HEK293 (cell line): ENCODE measurements around the gene HDDC2.
A peak's percentile ranks its signal among the peaks of the same experiment; 100 is the strongest.
"Not testable (repeated sequence)": the region's sequence is repeated elsewhere in the genome, so short reads cannot be mapped to it uniquely, and the experiment has no call there.

Experiments
- CTCF ChIA-PET: fragments of 350-600 bp; formaldehyde crosslinking; extraction: SDS; loops from one replicate; lab custom pipeline; 2021; ENCODE audit warnings: antibody characterized with exemption; lab: Yijun Ruan, JAX
- POLR2A ChIA-PET: fragments of 300-600 bp; formaldehyde crosslinking; extraction: SDS; loops from one replicate; lab custom pipeline; 2020; ENCODE audit warnings: antibody characterized with exemption, inconsistent platforms; lab: Yijun Ruan, JAX
- H3K27ac ChIP-seq: fragments of 200-500 bp; sonication (Bioruptor generic); 2 replicates; pipeline ENCODE4 v1.5.1; 2014; ENCODE audit warnings: low read depth, low read length, control low read depth, inconsistent platforms; ENCODE audit errors: extremely low read depth
- H3K36me3 ChIP-seq, 2 experiments: fragments of 200-500 bp in 1 of 2; sonication (Bioruptor generic) in 1 of 2; 1 replicate in 1 of 2; 2 replicates in 1 of 2; pipeline ENCODE4 v1.5.1; 2014 to 2017; ENCODE audit warnings: inconsistent platforms in 2 of 2, low read length in 2 of 2; ENCODE audit not compliant: control insufficient read depth in 2 of 2, insufficient read depth in 1 of 2
- H3K4me1 ChIP-seq: fragments of 200-500 bp; sonication (Bioruptor generic); 2 replicates; pipeline ENCODE4 v1.5.1; 2014; ENCODE audit warnings: mild to moderate bottlenecking, low read length, inconsistent platforms; ENCODE audit not compliant: control insufficient read depth, insufficient read depth
- H3K4me3 ChIP-seq: 2 replicates; pipeline ENCODE4 v1.5.1; 2011; ENCODE audit warnings: low read depth, mild to moderate bottlenecking, control low read depth, low read length, moderate library complexity
- H3K9me3 ChIP-seq: fragments of 200-500 bp; sonication (Bioruptor generic); 2 replicates; pipeline ENCODE4 v1.5.1; 2014; ENCODE audit warnings: low read depth, low read length, inconsistent platforms; ENCODE audit not compliant: control insufficient read depth, insufficient read depth
- BCL11B ChIP-seq: fragments of 450-650 bp; formaldehyde crosslinking; IDR thresholded peaks from 2 replicates; pipeline ENCODE4 v1.5.1; 2016; ENCODE audit warnings: low read depth, missing biosample characterization, missing genetic modification characterization
- RBAK ChIP-seq: fragments of 450-650 bp; formaldehyde crosslinking; IDR thresholded peaks from 2 replicates; pipeline ENCODE4 v1.5.1; 2016; ENCODE audit warnings: missing biosample characterization, missing genetic modification characterization
- SCRT1 ChIP-seq: fragments of 450-650 bp; formaldehyde crosslinking; IDR thresholded peaks from 2 replicates; pipeline ENCODE4 v1.5.1; 2016; ENCODE audit warnings: missing biosample characterization, missing genetic modification characterization, borderline replicate concordance
- SETDB1 ChIP-seq: IDR thresholded peaks from one replicate; pipeline ENCODE4 v1.6.1; 2017; ENCODE audit warnings: mild to moderate bottlenecking, low read length, moderate library complexity, mixed read lengths; ENCODE audit not compliant: insufficient read length
- ZNF558 ChIP-seq: fragments of 450-650 bp; formaldehyde crosslinking; IDR thresholded peaks from 2 replicates; pipeline ENCODE4 v1.5.1; 2016; ENCODE audit warnings: missing biosample characterization, missing genetic modification characterization
- ZNF664 ChIP-seq: fragments of 450-650 bp; formaldehyde crosslinking; IDR thresholded peaks from 2 replicates; pipeline ENCODE4 v1.5.1; 2016; ENCODE audit warnings: missing biosample characterization, missing genetic modification characterization
- TF ChIP-seq, protein P1 (sequence below): fragments of 450-650 bp; formaldehyde crosslinking; IDR thresholded peaks from 2 replicates; pipeline ENCODE4 v1.5.1; 2016; ENCODE audit warnings: missing biosample characterization, missing genetic modification characterization, borderline replicate concordance
- TF ChIP-seq, protein P2 (sequence below): fragments of 450-650 bp; formaldehyde crosslinking; IDR thresholded peaks from 2 replicates; pipeline ENCODE4 v1.5.1; 2016; ENCODE audit warnings: missing biosample characterization, missing genetic modification characterization
- TF ChIP-seq, protein P3 (sequence below): fragments of 450-650 bp; formaldehyde crosslinking; IDR thresholded peaks from 2 replicates; pipeline ENCODE4 v1.5.1; 2016; ENCODE audit warnings: missing biosample characterization, missing genetic modification characterization

Gene HDDC2

DNA sequence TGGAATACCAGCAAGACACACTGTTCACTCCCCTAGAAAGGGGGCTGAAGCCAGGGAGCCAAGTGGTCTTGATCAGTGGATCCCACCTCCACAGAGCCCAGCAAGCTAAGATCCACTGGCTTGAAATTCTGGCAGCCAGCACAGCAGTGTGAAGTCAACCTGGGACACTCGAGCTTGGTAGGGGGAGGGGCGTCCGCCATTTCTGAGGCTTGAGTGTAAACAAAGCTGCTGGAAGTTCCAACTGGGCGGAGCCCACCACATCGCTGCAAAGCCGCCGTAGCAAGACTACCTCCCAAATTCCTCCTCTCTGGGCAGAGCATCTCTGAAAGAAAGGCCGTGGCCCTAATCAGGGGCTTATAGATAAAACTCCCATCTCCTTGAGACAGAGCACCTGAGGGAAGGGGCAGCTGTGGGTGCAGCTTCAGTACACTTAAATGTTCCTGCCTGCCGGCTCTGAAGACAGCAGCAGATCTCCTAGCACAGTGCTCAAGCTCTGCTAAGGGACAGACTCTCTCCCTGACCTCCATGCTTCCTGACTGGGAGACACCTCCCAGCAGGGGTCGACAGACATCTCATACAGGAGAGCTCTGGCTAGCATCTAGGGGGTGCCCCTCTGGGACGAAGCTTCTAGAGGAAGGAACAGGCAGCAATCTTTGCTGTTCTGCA is 21.3 kb downstream of the HDDC2 start:
- H3K4me1 ChIP-seq, H3K27ac ChIP-seq, H3K4me3 ChIP-seq, POLR2A ChIA-PET, H3K9me3 ChIP-seq: not testable (repeated sequence)
- CTCF ChIA-PET = interaction anchor here (0.6 to 1.6 kb wide), 3 partner anchors 10 to 70 kb away, joined by 3 to 4 read pairs (median 3); no protein-coding TSS in a partner anchor
- TF ChIP-seq SETDB1 = peak; percentile 67
- H3K36me3 ChIP-seq = peaks cover 6 to 69% of the 10 kb centered on the region in 2 experiments

DNA sequence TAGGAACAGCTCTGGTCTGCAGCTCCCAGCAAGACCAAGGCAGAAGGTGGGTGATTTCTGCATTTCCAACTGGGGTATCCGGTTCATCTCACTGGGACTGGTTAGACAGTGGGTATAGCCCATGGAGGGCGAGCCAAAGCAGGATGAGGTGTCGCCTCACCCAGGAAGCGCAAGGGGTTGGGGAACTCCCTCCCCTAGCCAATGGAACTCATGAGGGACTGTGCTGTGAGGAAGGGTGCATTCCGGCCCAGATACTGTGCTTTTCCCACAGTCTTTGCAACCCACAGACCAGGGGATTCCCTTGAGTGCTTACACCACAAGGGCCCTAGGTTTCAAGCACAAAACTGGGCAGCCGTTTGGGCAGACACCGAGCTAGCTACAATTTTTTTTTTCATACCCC is 21.8 kb downstream of the HDDC2 start:
- ChIA-PET CTCF (interaction anchor here (0.5 to 1.6 kb wide), 4 partner anchors 10 to 1145 kb away, joined by 3 to 4 read pairs (median 3); no protein-coding TSS in a partner anchor), POLR2A (no interaction called here)
- H3K36me3 ChIP-seq = peaks cover under 1 to 71% of the 10 kb centered on the region in 2 experiments; a peak in 2 of 3 replicates
- H3K4me1 ChIP-seq = 0 out of 2 replicates have a peak, but pooled peaks cover 4% of the 10 kb centered on the region
- H3K27ac ChIP-seq = no peak overlapping the region
- H3K4me3 ChIP-seq = no peak overlapping the region
- H3K9me3 ChIP-seq = no peaks in the 10 kb centered on the region
- TF ChIP-seq, protein P1, sequence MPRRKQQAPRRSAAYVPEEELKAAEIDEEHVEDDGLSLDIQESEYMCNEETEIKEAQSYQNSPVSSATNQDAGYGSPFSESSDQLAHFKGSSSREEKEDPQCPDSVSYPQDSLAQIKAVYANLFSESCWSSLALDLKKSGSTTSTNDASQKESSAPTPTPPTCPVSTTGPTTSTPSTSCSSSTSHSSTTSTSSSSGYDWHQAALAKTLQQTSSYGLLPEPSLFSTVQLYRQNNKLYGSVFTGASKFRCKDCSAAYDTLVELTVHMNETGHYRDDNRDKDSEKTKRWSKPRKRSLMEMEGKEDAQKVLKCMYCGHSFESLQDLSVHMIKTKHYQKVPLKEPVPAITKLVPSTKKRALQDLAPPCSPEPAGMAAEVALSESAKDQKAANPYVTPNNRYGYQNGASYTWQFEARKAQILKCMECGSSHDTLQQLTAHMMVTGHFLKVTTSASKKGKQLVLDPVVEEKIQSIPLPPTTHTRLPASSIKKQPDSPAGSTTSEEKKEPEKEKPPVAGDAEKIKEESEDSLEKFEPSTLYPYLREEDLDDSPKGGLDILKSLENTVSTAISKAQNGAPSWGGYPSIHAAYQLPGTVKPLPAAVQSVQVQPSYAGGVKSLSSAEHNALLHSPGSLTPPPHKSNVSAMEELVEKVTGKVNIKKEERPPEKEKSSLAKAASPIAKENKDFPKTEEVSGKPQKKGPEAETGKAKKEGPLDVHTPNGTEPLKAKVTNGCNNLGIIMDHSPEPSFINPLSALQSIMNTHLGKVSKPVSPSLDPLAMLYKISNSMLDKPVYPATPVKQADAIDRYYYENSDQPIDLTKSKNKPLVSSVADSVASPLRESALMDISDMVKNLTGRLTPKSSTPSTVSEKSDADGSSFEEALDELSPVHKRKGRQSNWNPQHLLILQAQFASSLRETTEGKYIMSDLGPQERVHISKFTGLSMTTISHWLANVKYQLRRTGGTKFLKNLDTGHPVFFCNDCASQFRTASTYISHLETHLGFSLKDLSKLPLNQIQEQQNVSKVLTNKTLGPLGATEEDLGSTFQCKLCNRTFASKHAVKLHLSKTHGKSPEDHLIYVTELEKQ (tag by site-specific recombination) = no peak
- TF ChIP-seq ZNF664 (no peak), SCRT1 (tag by site-specific recombination) (no peak)

DNA sequence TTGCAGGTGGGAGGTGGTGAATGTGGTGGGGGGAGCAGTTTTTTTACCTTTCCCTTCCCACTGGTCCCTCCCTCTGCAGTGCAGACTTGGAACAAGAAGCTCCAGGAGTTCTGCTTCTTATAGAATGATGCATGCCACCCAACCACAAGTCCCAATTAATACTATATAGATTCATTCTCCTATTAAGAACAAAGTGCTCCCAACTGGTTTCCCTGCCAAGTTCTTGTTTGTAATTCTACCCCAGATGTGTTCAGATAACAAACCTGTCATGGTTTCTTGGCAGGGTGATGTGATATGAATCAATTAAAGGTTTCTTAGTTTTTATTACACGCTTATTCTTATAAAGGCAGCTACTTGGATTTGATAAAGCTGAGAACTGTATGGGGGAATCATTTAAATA is 23.9 kb downstream of the HDDC2 start:
- no peaks in the 10 kb centered on the region for H3K9me3 ChIP-seq
- TF ChIP-seq ZNF558 = peak; percentile 69; the same call in 1 of the 2 replicates
- TF ChIP-seq RBAK (tag by site-specific recombination) = no peak
- TF ChIP-seq, protein P2, sequence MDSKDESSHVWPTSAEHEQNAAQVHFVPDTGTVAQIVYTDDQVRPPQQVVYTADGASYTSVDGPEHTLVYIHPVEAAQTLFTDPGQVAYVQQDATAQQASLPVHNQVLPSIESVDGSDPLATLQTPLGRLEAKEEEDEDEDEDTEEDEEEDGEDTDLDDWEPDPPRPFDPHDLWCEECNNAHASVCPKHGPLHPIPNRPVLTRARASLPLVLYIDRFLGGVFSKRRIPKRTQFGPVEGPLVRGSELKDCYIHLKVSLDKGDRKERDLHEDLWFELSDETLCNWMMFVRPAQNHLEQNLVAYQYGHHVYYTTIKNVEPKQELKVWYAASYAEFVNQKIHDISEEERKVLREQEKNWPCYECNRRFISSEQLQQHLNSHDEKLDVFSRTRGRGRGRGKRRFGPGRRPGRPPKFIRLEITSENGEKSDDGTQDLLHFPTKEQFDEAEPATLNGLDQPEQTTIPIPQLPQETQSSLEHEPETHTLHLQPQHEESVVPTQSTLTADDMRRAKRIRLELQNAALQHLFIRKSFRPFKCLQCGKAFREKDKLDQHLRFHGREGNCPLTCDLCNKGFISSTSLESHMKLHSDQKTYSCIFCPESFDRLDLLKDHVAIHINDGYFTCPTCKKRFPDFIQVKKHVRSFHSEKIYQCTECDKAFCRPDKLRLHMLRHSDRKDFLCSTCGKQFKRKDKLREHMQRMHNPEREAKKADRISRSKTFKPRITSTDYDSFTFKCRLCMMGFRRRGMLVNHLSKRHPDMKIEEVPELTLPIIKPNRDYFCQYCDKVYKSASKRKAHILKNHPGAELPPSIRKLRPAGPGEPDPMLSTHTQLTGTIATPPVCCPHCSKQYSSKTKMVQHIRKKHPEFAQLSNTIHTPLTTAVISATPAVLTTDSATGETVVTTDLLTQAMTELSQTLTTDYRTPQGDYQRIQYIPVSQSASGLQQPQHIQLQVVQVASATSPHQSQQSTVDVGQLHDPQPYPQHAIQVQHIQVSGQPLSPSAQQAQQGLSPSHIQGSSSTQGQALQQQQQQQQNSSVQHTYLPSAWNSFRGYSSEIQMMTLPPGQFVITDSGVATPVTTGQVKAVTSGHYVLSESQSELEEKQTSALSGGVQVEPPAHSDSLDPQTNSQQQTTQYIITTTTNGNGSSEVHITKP (tag by site-specific recombination) = 0 out of 2 replicates have a peak, but pooled peaks have one; percentile 7
- TF ChIP-seq, all 188 proteins: peak for 2
- peaks cover 0 to 86% of the 10 kb centered on the region in 2 experiments; a peak in 2 of 3 replicates for H3K36me3 ChIP-seq
- CTCF ChIA-PET = interaction anchor here (0.5 to 0.7 kb wide), 2 partner anchors 27 to 170 kb away, joined by 3 read pairs; no protein-coding TSS in a partner anchor
- no peak overlapping the region for H3K4me3 ChIP-seq
- 0 out of 2 replicates have a peak, but pooled peaks cover 4% of the 10 kb centered on the region for H3K4me1 ChIP-seq
- no peak overlapping the region for H3K27ac ChIP-seq
- POLR2A ChIA-PET = no interaction called here

DNA sequence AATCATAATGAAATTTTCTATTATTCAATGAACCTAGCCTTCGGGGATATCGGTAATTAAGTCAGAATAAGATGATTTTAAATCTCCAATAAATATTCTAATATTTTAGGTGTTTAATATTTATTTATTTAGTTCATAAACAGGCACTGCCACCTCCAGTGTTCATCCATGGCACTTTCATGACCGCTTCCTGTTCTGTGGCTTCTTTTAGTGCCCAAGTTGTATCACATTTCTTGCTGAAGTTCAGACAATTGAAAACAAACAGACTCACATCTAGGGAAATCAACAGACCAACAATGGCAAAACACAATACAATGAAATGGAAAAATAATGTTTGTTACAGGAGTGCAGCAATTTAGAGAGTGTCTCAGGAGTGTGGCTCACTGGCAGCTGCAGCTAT is 26.0 kb downstream of the HDDC2 start:
- Histone ChIP-seq H3K9me3 (no peaks in the 10 kb centered on the region), H3K27ac (no peak overlapping the region), H3K4me3 (no peak overlapping the region), H3K36me3 (peaks cover 0 to 90% of the 10 kb centered on the region in 2 experiments; a peak in 2 of 3 replicates), H3K4me1 (0 out of 2 replicates have a peak, but pooled peaks cover 4% of the 10 kb centered on the region)
- no peak for TF ChIP-seq BCL11B (tag by site-specific recombination)
- TF ChIP-seq, protein P3, sequence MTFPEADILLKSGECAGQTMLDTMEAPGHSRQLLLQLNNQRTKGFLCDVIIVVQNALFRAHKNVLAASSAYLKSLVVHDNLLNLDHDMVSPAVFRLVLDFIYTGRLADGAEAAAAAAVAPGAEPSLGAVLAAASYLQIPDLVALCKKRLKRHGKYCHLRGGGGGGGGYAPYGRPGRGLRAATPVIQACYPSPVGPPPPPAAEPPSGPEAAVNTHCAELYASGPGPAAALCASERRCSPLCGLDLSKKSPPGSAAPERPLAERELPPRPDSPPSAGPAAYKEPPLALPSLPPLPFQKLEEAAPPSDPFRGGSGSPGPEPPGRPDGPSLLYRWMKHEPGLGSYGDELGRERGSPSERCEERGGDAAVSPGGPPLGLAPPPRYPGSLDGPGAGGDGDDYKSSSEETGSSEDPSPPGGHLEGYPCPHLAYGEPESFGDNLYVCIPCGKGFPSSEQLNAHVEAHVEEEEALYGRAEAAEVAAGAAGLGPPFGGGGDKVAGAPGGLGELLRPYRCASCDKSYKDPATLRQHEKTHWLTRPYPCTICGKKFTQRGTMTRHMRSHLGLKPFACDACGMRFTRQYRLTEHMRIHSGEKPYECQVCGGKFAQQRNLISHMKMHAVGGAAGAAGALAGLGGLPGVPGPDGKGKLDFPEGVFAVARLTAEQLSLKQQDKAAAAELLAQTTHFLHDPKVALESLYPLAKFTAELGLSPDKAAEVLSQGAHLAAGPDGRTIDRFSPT (tag by site-specific recombination) = no peak
- ChIA-PET CTCF (no interaction called here), POLR2A (no interaction called here)
